ENCODE results near the gene OR5K3. TPM values are rescaled to one million over a fixed set of nuclear protein-coding genes. Genes with fewer than 3 reads are reported as not detected.

Gene OR5K3
- total RNA-seq, 1 experiment from 2014 or later: not detected

- intact Hi-C loops (cut with micrococcal nuclease; ENCODE audit: unreplicated experiment) (no loop called here), in situ Hi-C loops (cut with HindIII; ENCODE audit: low pct_unique_long_range_greater_than_20kb, low sequenced_read_pairs) (no loop called here)
- Histone ChIP-seq H3K4me3 (ENCODE audit: low read depth in 2 of 2, low read length in 2 of 2) (no peak overlapping the region), H3K36me3 (ENCODE audit: control insufficient read depth, insufficient read depth, low read length) (no peaks in the 10 kb centered on the region), H3K4me1 (ENCODE audit: control insufficient read depth, insufficient read depth, low read length) (no peaks in the 10 kb centered on the region), H3K9me3 (ENCODE audit: control insufficient read depth, insufficient read depth, low read depth, low read length) (peaks cover 2% of the 10 kb centered on the region; the same call in 1 of the 2 replicates), H3K27ac (ENCODE audit: low read length) (no peak overlapping the region), H3K27me3 (ENCODE audit: control insufficient read depth, insufficient read depth, low read length) (no peaks in the 10 kb centered on the region)
- ATAC-seq (no peak), DNase-seq (ENCODE audit: low read depth, low spot score) (no peak)
- CTCF ChIA-PET: no interaction called here
- POLR2A ChIA-PET: no interaction called here
- BruUV-seq (replicated peaks): no TSS peak
- TF ChIP-seq REST (IDR thresholded peaks at IDR 0.05; ENCODE audit: insufficient read depth in 1 of 2, low read depth in 2 of 2, low read length in 1 of 2) (no peak), SIN3A (IDR thresholded peaks at IDR 0.05; ENCODE audit: borderline replicate concordance, insufficient read depth, low read depth, low read length) (no peak), POLR2AphosphoS5 (IDR thresholded peaks at IDR 0.05; ENCODE audit: low read depth, low read length) (no peak), TCF7L2 (IDR thresholded peaks at IDR 0.05; ENCODE audit: low read depth, low read length) (no peak), CTCF (IDR thresholded peaks at IDR 0.05) (no peak)
These were observed 29.2 kb upstream of the OR5K3 start for GRCh38 chr3:98361289-98361688.

- CTCF ChIA-PET: no interaction called here
- Histone ChIP-seq H3K9me3 (ENCODE audit: control insufficient read depth, insufficient read depth, low read depth, low read length) (0 out of 2 replicates have a peak, but pooled peaks cover 2% of the 10 kb centered on the region), H3K4me3 (ENCODE audit: low read depth in 2 of 2, low read length in 2 of 2) (no peak overlapping the region), H3K27ac (ENCODE audit: low read length) (no peak overlapping the region), H3K36me3 (ENCODE audit: control insufficient read depth, insufficient read depth, low read length) (no peaks in the 10 kb centered on the region), H3K27me3 (ENCODE audit: control insufficient read depth, insufficient read depth, low read length) (no peaks in the 10 kb centered on the region), H3K4me1 (ENCODE audit: control insufficient read depth, insufficient read depth, low read length) (no peaks in the 10 kb centered on the region)
- no peak for TF ChIP-seq REST (IDR thresholded peaks at IDR 0.05; ENCODE audit: insufficient read depth in 1 of 2, low read depth in 2 of 2, low read length in 1 of 2)
- no peak for TF ChIP-seq POLR2AphosphoS5 (IDR thresholded peaks at IDR 0.05; ENCODE audit: low read depth, low read length)
- no peak for TF ChIP-seq TCF7L2 (IDR thresholded peaks at IDR 0.05; ENCODE audit: low read depth, low read length)
- TF ChIP-seq CTCF (IDR thresholded peaks at IDR 0.05): no peak
- TF ChIP-seq SIN3A (IDR thresholded peaks at IDR 0.05; ENCODE audit: borderline replicate concordance, insufficient read depth, low read depth, low read length): no peak
- DNase-seq (ENCODE audit: low read depth, low spot score) (no peak), ATAC-seq (no peak)
- POLR2A ChIA-PET: no interaction called here
- no TSS peak for BruUV-seq (replicated peaks)
- in situ Hi-C loops (cut with HindIII; ENCODE audit: low pct_unique_long_range_greater_than_20kb, low sequenced_read_pairs): no loop called here
- intact Hi-C loops (cut with micrococcal nuclease; ENCODE audit: unreplicated experiment): no loop called here
These were observed 22.8 kb upstream of the OR5K3 start for GRCh38 chr3:98367464-98368246.

Measured in Panc1 (cell line).